B cell (primary cell): ENCODE measurements around the gene EPB41.

ENCODE experiments used
- CTCF ChIP-seq: fragments of 200-600 bp; IDR thresholded peaks from one replicate; pipeline ENCODE4 v1.8.0; 2022; ENCODE audit warnings: antibody characterized with exemption, mild to moderate bottlenecking
- EZH2 ChIP-seq: IDR thresholded peaks from 2 replicates; pipeline ENCODE4 v1.6.1; 2012; ENCODE audit warnings: borderline replicate concordance, low read depth, mild to moderate bottlenecking, moderate library complexity, low read length; ENCODE audit not compliant: insufficient read depth, poor library complexity, severe bottlenecking

DNA sequence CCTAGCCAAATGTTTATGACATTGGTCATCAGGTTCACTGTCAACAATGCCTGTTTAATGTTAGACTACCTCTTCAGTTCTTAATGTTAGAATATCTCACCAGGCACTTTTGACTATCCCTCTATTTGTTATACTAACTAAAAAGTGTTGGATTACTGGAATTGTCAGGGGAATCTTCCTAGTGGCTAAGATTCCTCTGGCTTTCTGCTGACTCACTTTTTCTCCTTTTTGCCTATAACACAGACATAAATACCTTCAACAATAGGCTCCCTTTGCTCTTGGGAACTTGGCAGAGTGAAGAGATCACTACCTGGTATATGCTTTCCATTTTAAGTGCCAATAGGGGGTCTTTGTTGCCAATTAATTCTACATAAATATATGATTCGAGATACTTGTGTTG, 140.8 kb downstream of the EPB41 start:
- TF ChIP-seq CTCF (no peak), EZH2 (no peak)
